HCT116 (cell line): ENCODE results near the gene PHACTR1.

ENCODE experiments used
- EGR1 ChIP-seq: IDR thresholded peaks from 2 replicates; pipeline ENCODE4 v1.6.1; 2012; ENCODE audit warnings: low read depth
- EZH2phosphoT487 ChIP-seq: fragments of 200-600 bp; IDR thresholded peaks from 2 replicates; pipeline ENCODE4 v1.6.1; 2018; ENCODE audit warnings: antibody characterized with exemption, borderline replicate concordance
- FOSL1 ChIP-seq: IDR thresholded peaks from 2 replicates; pipeline ENCODE4 v1.6.1; 2012; ENCODE audit warnings: low read depth
- JUND ChIP-seq: IDR thresholded peaks from 2 replicates; pipeline ENCODE4 v1.6.1; 2012
- MAX ChIP-seq: IDR thresholded peaks from 2 replicates; pipeline ENCODE4 v1.6.1; 2012
- POLR2A ChIP-seq: IDR thresholded peaks from 2 replicates; pipeline ENCODE4 v1.7.0; 2011; ENCODE audit warnings: borderline replicate concordance; ENCODE audit not compliant: insufficient read depth, insufficient read length; ENCODE audit errors: extremely low read depth
- POLR2AphosphoS5 ChIP-seq: IDR thresholded peaks from 2 replicates; pipeline ENCODE4 v1.6.1; 2011; ENCODE audit warnings: mild to moderate bottlenecking, low read depth, low read length, moderate library complexity
- RAD21 ChIP-seq: IDR thresholded peaks from 2 replicates; pipeline ENCODE4 v1.6.1; 2012; ENCODE audit warnings: low read depth, mild to moderate bottlenecking
- REST ChIP-seq: IDR thresholded peaks from 2 replicates; pipeline ENCODE4 v1.6.1; 2012; ENCODE audit warnings: low read depth
- TCF7L2 ChIP-seq: IDR thresholded peaks from 2 replicates; pipeline ENCODE4 v1.7.0; 2011; ENCODE audit warnings: borderline replicate concordance, inconsistent platforms; ENCODE audit not compliant: insufficient read depth, insufficient read length; ENCODE audit errors: extremely low read depth
- YY1 ChIP-seq: IDR thresholded peaks from 2 replicates; pipeline ENCODE4 v1.6.1; 2011; ENCODE audit warnings: low read length, low read depth, moderate library complexity, mild to moderate bottlenecking; ENCODE audit not compliant: insufficient replicate concordance; ENCODE audit errors: extremely low read depth
- TF ChIP-seq, protein P1 (sequence below), 3 experiments: fragments of 200-600 bp in 1 of 3; sonication (generic) in 1 of 3; IDR thresholded peaks in 2 of 3; conservative IDR thresholded peaks in 1 of 3; 2 replicates each; pipeline ENCODE4 v1.5.1; 2012 to 2017; ENCODE audit warnings: low read depth in 2 of 3, low read length in 2 of 3, antibody characterized with exemption in 1 of 3, borderline replicate concordance in 1 of 3, control low read depth in 1 of 3, mild to moderate bottlenecking in 1 of 3, mixed read lengths in 1 of 3, mixed run types in 1 of 3, moderate library complexity in 1 of 3; ENCODE audit not compliant: insufficient read depth in 1 of 3

DNA sequence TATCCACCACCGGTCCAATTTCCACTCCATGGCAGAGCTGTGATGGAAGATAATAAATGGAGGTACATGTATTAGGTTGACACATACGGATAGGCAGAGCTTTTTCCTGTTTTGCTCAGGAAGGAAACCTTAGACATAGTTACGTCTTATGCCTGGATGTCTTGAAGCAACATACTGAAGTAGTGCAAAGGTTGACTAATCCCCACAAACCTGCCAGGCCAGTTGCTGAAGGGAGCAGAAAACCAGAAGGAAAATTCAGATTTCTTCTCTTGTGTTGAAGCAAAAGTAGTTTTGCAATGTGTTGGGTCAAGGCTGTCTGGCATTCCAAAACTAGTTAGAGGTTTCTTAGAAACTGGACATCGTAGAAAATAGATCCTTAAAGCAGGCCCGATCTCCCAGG lies 68.7 kb downstream of the PHACTR1 start:
- TF ChIP-seq, protein P1, sequence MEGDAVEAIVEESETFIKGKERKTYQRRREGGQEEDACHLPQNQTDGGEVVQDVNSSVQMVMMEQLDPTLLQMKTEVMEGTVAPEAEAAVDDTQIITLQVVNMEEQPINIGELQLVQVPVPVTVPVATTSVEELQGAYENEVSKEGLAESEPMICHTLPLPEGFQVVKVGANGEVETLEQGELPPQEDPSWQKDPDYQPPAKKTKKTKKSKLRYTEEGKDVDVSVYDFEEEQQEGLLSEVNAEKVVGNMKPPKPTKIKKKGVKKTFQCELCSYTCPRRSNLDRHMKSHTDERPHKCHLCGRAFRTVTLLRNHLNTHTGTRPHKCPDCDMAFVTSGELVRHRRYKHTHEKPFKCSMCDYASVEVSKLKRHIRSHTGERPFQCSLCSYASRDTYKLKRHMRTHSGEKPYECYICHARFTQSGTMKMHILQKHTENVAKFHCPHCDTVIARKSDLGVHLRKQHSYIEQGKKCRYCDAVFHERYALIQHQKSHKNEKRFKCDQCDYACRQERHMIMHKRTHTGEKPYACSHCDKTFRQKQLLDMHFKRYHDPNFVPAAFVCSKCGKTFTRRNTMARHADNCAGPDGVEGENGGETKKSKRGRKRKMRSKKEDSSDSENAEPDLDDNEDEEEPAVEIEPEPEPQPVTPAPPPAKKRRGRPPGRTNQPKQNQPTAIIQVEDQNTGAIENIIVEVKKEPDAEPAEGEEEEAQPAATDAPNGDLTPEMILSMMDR (IDR thresholded peaks at IDR 0.05 in 2 of 3, conservative IDR thresholded peaks at IDR 0.05 in 1 of 3; ENCODE audit: borderline replicate concordance in 1 of 3, insufficient read depth in 1 of 3, low read depth in 2 of 3, low read length in 2 of 3): no peak
- no peak for TF ChIP-seq EZH2phosphoT487
- no peak for TF ChIP-seq REST
- no peak for TF ChIP-seq POLR2A
- no peak for TF ChIP-seq RAD21
- no peak for TF ChIP-seq MAX
- TF ChIP-seq POLR2AphosphoS5: no peak
- no peak for TF ChIP-seq EGR1
- TF ChIP-seq TCF7L2: no peak
- no peak for TF ChIP-seq JUND
- no peak for TF ChIP-seq FOSL1
- TF ChIP-seq YY1: no peak
